ENCODE measurements around the gene EWSR1.
A peak's percentile ranks its signal among the peaks of the same experiment; 100 is the strongest.
"Not testable (repeated sequence)": the region's sequence is repeated elsewhere in the genome, so short reads cannot be mapped to it uniquely, and the experiment has no call there.

EWSR1 gene

GRCh38 chr22:29231971-29232959, 35.8 kb upstream of the EWSR1 start:
- Histone ChIP-seq H4K20me1 (ENCODE audit: insufficient read depth, low read length) (no peaks in the 10 kb centered on the region), H3K4me2 (ENCODE audit: insufficient read depth, low read length) (no peak overlapping the region), H3K27ac (ENCODE audit: low read length) (peak overlapping the region; percentile 22; the same call in 1 of the 2 replicates), H3K9ac (ENCODE audit: low read depth, low read length) (no peak overlapping the region), H3K4me3 (ENCODE audit: low read depth in 1 of 2, low read length in 2 of 2) (no peak overlapping the region), H3K36me3 (ENCODE audit: insufficient read depth, low read length) (peaks cover 22% of the 10 kb centered on the region), H3K79me2 (ENCODE audit: insufficient read depth, low read length) (no peaks in the 10 kb centered on the region), H3K4me1 (ENCODE audit: insufficient read depth, low read length) (no peaks in the 10 kb centered on the region), H3K9me3 (ENCODE audit: insufficient read depth, low read length, severe bottlenecking) (no peaks in the 10 kb centered on the region), H3K27me3 (ENCODE audit: insufficient read depth, low read length, poor library complexity) (no peaks in the 10 kb centered on the region), H2AFZ (ENCODE audit: low read depth, low read length) (no peak overlapping the region)
- no peak for DNase-seq
- ATAC-seq (ENCODE audit: insufficient read depth, low read depth), result peak; percentile 24; the same call in 1 of the 3 replicates
- no peak for TF ChIP-seq CTCF (IDR thresholded peaks at IDR 0.05; ENCODE audit: borderline replicate concordance, extremely low read depth, low read length, poor library complexity, severe bottlenecking)
- TF ChIP-seq EZH2 (IDR thresholded peaks at IDR 0.05; ENCODE audit: borderline replicate concordance, low read depth, low read length, severe bottlenecking), result no peak

- Histone ChIP-seq H3K36me3 (ENCODE audit: insufficient read depth, low read length) (peaks cover 22% of the 10 kb centered on the region), H3K9me3 (ENCODE audit: insufficient read depth, low read length, severe bottlenecking) (no peaks in the 10 kb centered on the region), H3K79me2 (ENCODE audit: insufficient read depth, low read length) (no peaks in the 10 kb centered on the region), H3K4me3 (ENCODE audit: low read depth in 1 of 2, low read length in 2 of 2) (no peak overlapping the region), H3K4me2 (ENCODE audit: insufficient read depth, low read length) (no peak overlapping the region), H2AFZ (ENCODE audit: low read depth, low read length) (no peak overlapping the region), H3K9ac (ENCODE audit: low read depth, low read length) (no peak overlapping the region), H3K27ac (ENCODE audit: low read length) (no peak overlapping the region), H4K20me1 (ENCODE audit: insufficient read depth, low read length) (no peaks in the 10 kb centered on the region), H3K27me3 (ENCODE audit: insufficient read depth, low read length, poor library complexity) (no peaks in the 10 kb centered on the region), H3K4me1 (ENCODE audit: insufficient read depth, low read length) (no peaks in the 10 kb centered on the region)
- DNase-seq, result no peak
- ATAC-seq (ENCODE audit: insufficient read depth, low read depth), result no peak
- TF ChIP-seq CTCF (IDR thresholded peaks at IDR 0.05; ENCODE audit: borderline replicate concordance, extremely low read depth, low read length, poor library complexity, severe bottlenecking) (no peak), EZH2 (IDR thresholded peaks at IDR 0.05; ENCODE audit: borderline replicate concordance, low read depth, low read length, severe bottlenecking) (no peak)
Measured at GRCh38 chr22:29233277-29233877, 34.7 kb upstream of the EWSR1 start.

GRCh38 chr22:29240481-29240880, 27.6 kb upstream of the EWSR1 start:
- Histone ChIP-seq H3K27ac (ENCODE audit: low read length) (peak overlapping the region; percentile 87), H3K4me1 (ENCODE audit: insufficient read depth, low read length) (peaks cover 42% of the 10 kb centered on the region), H3K36me3 (ENCODE audit: insufficient read depth, low read length) (peaks cover 53% of the 10 kb centered on the region), H3K9ac (ENCODE audit: low read depth, low read length) (peak overlapping the region; percentile 44), H3K9me3 (ENCODE audit: insufficient read depth, low read length, severe bottlenecking) (peaks cover 26% of the 10 kb centered on the region)
- ATAC-seq (ENCODE audit: insufficient read depth, low read depth) (peak; percentile 25; the same call in 2 of the 3 replicates), DNase-seq (peak; percentile 48)
- H4K20me1 ChIP-seq (ENCODE audit: insufficient read depth, low read length); H3K4me3 ChIP-seq (ENCODE audit: low read depth in 1 of 2, low read length in 2 of 2); H3K27me3 ChIP-seq (ENCODE audit: insufficient read depth, low read length, poor library complexity); H2AFZ ChIP-seq (ENCODE audit: low read depth, low read length); H3K4me2 ChIP-seq (ENCODE audit: insufficient read depth, low read length); H3K79me2 ChIP-seq (ENCODE audit: insufficient read depth, low read length): not testable (repeated sequence)

GRCh38 chr22:29243874-29244446, 24.1 kb upstream of the EWSR1 start:
- DNase-seq, result no peak
- no peak overlapping the region for H2AFZ ChIP-seq (ENCODE audit: low read depth, low read length)
- peaks cover 45% of the 10 kb centered on the region for H3K4me1 ChIP-seq (ENCODE audit: insufficient read depth, low read length)
- H3K4me3 ChIP-seq (ENCODE audit: low read depth in 1 of 2, low read length in 2 of 2), result no peak overlapping the region
- peaks cover 65% of the 10 kb centered on the region for H3K36me3 ChIP-seq (ENCODE audit: insufficient read depth, low read length)
- no peak overlapping the region for H3K4me2 ChIP-seq (ENCODE audit: insufficient read depth, low read length)
- peaks cover 24% of the 10 kb centered on the region for H3K9me3 ChIP-seq (ENCODE audit: insufficient read depth, low read length, severe bottlenecking)
- H3K27me3 ChIP-seq (ENCODE audit: insufficient read depth, low read length, poor library complexity), result no peaks in the 10 kb centered on the region
- no peaks in the 10 kb centered on the region for H4K20me1 ChIP-seq (ENCODE audit: insufficient read depth, low read length)
- H3K9ac ChIP-seq (ENCODE audit: low read depth, low read length), result no peak overlapping the region
- ATAC-seq (ENCODE audit: insufficient read depth, low read depth), result no peak
- TF ChIP-seq CTCF (IDR thresholded peaks at IDR 0.05; ENCODE audit: borderline replicate concordance, extremely low read depth, low read length, poor library complexity, severe bottlenecking), result no peak
- TF ChIP-seq EZH2 (IDR thresholded peaks at IDR 0.05; ENCODE audit: borderline replicate concordance, low read depth, low read length, severe bottlenecking), result no peak
- no peaks in the 10 kb centered on the region for H3K79me2 ChIP-seq (ENCODE audit: insufficient read depth, low read length)
- H3K27ac ChIP-seq (ENCODE audit: low read length), result peak overlapping the region; percentile 15

Measured in DND-41 (cell line).